Loucy (cell line): ENCODE results near the gene USP1.

Experiments used
- EZH2phosphoT487 ChIP-seq: fragments of 200-600 bp; IDR thresholded peaks from 2 replicates; pipeline ENCODE4 v1.6.1; 2018; ENCODE audit warnings: antibody characterized with exemption, mild to moderate bottlenecking, moderate library complexity, borderline replicate concordance
- TF ChIP-seq, protein P1 (sequence below): fragments of 200-600 bp; sonication (generic); conservative IDR thresholded peaks from 2 replicates; pipeline ENCODE4 v1.5.1; 2014; ENCODE audit warnings: mild to moderate bottlenecking, antibody characterized with exemption, low read length

DNA sequence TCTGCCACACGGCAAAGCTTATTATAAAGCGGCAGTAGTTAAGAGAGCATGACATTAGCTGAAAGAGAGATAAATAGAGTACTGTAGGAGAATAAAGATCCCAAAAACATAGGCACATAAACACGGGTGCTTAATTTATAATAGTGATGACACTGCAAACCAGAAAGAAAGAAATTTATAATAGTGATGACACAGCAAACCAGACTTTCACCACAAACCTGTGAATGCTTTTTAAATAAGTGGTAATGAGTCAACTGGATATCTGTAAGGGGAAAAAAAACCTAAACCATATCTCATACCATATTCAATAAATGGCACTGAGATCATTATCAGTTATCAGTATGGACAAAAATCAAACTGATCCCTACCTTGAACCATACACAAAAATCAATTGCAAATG is 25.5 kb downstream of the USP1 start:
- TF ChIP-seq, protein P1, sequence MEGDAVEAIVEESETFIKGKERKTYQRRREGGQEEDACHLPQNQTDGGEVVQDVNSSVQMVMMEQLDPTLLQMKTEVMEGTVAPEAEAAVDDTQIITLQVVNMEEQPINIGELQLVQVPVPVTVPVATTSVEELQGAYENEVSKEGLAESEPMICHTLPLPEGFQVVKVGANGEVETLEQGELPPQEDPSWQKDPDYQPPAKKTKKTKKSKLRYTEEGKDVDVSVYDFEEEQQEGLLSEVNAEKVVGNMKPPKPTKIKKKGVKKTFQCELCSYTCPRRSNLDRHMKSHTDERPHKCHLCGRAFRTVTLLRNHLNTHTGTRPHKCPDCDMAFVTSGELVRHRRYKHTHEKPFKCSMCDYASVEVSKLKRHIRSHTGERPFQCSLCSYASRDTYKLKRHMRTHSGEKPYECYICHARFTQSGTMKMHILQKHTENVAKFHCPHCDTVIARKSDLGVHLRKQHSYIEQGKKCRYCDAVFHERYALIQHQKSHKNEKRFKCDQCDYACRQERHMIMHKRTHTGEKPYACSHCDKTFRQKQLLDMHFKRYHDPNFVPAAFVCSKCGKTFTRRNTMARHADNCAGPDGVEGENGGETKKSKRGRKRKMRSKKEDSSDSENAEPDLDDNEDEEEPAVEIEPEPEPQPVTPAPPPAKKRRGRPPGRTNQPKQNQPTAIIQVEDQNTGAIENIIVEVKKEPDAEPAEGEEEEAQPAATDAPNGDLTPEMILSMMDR = no peak
- no peak for TF ChIP-seq EZH2phosphoT487
